Measurements from ENCODE around the gene THSD7A.
"Not testable (repeated sequence)": the region's sequence is repeated elsewhere in the genome, so short reads cannot be mapped to it uniquely, and the experiment has no call there.

Gene THSD7A

GRCh38 chr7:11447106-11447505 lies 384.9 kb downstream of the THSD7A start:
- no peak for DNase-seq

DNA sequence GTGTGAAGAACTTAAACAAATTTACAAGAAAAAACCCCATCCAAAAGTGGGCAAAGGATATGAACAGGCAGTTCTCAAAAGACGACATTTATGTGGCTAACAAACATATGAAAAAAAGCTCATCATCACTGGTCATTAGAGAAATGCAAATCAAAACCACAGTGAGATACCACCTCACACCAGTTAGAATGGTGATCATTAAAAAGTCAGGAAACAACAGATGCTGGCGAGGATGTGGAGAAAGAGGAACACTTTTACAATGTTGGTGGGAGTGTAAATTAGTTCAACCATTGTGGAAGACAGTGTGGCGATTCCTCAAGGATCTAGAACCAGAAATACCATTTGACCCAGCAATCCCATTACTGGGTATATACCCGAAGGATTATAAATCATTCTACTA lies 388.1 kb downstream of the THSD7A start:
- not testable (repeated sequence) for DNase-seq

- DNase-seq, result no peak
Measured at GRCh38 chr7:11437994-11438393, 394.0 kb downstream of the THSD7A start.

- DNase-seq, result no peak
Measured at GRCh38 chr7:11436773-11437524, 395.0 kb downstream of the THSD7A start.

DNA sequence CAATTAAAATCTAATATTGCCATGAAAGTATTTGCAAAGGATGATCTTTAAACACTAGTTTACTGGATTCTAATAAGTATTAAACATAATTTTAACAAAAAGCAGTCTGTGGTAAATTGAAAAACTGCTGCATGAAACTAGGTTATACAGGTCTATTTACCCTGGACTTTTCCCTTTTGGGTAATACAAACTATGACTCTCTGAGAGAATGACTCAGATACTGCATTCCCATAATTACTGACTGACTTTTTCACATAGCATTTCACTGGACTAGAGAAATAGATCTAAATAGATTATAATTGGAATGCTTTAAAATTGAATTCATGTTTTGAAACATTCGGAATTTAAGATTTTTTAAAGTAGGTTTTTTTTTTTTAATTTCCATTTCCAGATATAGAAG lies 395.7 kb downstream of the THSD7A start:
- no peak for DNase-seq

DNA sequence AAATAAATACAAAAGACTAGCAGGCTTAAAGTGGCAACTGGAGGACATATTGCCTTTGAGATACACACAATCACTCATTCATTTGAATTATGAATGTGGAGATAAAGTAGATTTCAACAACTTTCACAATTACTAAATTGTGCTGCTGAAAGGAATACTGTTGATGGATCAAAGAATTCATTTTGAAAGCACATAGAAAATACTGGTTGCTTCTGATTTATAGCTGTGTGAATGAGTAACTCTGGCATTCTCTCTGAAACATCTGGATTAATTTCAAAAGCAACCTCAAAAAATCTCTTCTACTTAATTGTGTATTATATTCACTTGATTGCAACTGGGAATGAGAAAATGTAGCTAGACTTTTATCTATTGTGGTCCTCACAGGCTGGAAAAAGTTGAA lies 397.6 kb downstream of the THSD7A start:
- DNase-seq, result no peak

- no peak for DNase-seq
Measured at GRCh38 chr7:11430841-11431240, 401.2 kb downstream of the THSD7A start.

- no peak for DNase-seq
Measured at GRCh38 chr7:11430112-11430511, 401.9 kb downstream of the THSD7A start.

- no peak for DNase-seq
Measured at GRCh38 chr7:11428877-11429581, 403.0 kb downstream of the THSD7A start.

DNA sequence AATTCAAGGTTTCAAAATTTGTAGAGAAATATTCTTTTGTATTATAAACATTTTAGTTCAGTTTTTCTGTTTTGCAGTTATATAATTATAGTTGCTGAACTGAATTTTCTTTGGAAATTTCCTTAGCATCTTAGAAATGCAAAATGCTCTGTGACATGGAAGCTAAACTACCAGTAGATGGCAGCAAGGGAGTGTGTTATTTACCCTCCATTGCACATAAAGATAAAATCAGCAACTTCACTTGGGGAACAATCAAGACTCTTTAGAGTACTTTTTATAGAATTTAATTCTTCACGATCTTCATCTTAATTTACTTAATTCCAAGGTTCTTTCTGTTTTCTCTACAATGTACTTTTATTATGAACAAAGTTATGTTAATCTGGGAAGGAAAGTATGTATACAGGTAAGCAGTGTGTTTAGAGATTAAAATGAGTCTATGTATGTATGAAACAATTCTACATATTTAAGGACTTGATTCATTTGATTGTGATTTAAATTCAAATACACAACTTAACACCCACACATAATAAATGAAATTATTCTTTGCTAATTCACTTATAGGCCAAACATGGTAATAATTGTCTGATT lies 404.2 kb downstream of the THSD7A start:
- DNase-seq, result peak in 1 of 2 donors; percentile 21

GRCh38 chr7:11424006-11424405 lies 408.0 kb downstream of the THSD7A start:
- DNase-seq, result no peak

DNA sequence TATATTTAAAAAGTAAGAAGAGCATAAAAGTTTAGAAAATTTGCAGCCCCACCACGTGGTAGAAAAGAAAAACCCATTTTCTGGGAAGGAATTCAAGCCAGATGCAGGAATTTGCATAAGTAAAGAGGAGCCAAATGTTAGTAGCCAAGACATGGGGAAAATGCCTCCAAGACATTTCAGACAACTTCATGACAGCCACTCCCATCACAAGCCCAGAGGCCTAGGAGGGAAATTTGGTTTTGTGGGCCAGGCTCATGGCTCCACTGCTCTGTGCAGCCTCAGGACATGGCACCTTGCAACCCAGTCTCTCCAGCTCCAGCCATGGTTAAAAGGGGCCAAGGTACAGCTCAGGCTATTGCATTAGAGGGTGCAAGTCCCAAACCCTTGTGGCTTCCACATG lies 411.9 kb downstream of the THSD7A start:
- no peak for DNase-seq

- no peak for DNase-seq
Measured at GRCh38 chr7:11416641-11417458, 415.1 kb downstream of the THSD7A start.

DNA sequence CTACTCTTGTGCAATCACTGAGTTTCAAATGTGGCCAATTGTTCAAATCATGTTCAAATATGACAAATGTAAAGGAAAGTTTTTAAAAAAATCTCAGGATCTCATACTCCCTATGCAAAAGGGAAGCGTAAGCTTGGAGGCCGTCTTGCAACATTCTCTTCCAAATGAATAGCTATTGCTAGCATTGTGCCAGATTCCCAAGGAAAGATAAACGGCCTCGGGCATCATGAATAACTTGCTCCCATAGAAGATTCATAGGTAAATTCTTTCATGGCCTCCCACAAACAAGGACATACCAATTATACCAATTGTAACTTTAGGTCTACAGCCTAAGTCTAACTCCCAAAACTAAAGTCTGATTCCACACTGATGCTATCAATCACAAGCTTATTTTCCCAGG lies 416.9 kb downstream of the THSD7A start:
- DNase-seq, result no peak

- DNase-seq, result no peak
Measured at GRCh38 chr7:11413901-11414300, 418.1 kb downstream of the THSD7A start.

GRCh38 chr7:11412036-11412435 lies 420.0 kb downstream of the THSD7A start:
- no peak for DNase-seq

DNA sequence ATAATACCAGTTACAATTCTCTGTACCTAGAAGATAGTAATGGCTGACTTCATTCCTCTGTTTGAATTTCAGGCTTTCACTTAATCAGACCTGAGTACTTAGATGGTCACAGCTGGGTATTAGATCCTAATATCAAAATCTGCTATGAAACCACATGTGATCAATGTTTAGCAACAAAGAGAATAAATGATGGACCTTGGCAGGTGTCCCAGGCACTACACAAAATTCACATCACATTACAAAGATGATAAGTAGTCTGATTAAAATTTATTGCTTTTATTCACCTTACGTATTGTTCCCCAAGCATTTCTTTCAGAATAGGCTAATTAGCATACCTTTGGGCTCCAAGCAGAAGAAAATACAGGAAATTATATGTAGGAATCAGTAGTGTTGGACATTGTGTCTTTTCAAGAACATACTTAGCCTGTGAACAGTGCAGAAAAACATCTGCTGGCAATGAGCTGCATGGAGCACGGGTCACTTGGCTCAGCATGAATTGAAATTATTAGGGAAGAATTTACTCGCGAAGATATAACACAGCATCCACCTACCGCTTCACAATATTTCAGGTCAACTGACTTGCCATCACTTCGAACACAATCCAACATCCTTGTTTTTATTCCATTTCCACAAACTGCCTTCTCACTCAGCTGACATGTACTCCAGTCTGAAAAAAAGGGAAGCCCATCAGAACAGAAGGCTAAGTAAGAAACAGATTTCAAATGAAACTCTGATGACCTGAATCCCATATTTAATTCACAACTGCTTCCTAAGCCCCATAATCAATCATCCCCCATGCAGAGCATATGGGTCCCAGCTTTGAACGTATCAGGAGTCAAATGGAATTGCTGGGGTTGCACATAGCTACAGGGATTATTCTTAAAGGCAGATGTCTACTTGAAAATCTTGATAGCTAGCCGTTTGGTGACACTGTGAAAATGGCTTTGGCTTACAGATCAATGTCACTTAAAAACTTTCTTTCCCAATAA lies 421.0 kb downstream of the THSD7A start:
- no peak for DNase-seq

DNA sequence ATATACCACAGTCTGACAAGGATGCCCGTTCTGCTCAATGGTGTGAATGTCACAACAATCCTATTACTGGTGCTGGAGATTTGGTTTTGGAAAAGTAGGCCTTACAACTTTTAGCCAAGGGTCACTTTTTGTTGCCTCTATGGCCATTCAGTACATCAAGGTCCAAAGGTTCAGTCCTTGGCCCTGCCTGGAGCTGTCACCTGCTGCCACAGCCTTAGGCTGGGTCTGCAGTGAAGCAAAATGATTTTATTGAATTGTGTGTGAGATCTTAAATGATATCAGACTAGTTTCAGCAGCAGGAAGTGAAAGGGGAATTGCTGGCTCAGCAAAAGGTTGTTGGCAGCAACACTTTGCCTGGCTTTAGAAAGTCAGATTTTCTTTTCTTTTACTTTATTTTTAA lies 427.6 kb downstream of the THSD7A start:
- no peak for DNase-seq

DNA sequence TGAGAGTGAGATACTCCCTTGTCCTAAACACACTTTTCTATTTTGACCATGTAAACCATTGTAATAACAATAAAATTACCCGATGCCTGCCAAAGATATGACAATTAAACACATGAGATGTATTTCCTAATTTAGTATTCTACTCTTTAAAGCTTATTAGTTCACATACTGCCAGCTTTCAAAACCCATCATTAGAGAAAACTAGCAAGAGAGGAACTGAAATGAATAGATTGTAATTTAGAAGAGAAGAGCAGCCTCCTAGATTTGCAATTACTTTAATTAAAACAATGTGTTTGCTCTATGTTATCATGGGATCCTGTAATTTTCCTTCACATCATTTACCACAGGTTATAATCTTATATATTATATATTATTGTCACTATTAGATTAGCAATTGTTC lies 428.2 kb downstream of the THSD7A start:
- DNase-seq, result no peak

GRCh38 chr7:11394438-11394837 lies 437.6 kb downstream of the THSD7A start:
- no peak for DNase-seq

- DNase-seq, result no peak
Measured at GRCh38 chr7:11379641-11380040, 452.4 kb downstream of the THSD7A start.

DNA sequence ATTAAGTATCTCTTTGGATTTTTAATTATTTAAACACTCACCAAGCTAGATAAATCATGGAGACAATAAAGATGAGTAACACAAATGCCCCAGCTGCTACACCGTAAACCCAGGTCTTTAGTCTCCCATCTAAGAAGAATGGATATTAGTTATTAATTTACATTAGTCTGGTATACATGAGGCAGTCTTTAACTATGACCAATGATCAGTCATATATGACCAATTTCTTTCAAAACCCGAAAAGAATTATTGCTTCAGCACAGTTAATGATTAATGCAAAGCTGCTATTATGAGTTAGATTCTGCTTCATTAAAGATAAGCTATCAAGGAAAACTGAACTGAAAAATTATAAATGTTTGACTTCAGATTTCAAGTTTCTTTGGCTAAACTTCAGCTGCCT lies 455.5 kb downstream of the THSD7A start:
- no peak for DNase-seq
